ENCODE data around the gene CLIC1.

DNA sequence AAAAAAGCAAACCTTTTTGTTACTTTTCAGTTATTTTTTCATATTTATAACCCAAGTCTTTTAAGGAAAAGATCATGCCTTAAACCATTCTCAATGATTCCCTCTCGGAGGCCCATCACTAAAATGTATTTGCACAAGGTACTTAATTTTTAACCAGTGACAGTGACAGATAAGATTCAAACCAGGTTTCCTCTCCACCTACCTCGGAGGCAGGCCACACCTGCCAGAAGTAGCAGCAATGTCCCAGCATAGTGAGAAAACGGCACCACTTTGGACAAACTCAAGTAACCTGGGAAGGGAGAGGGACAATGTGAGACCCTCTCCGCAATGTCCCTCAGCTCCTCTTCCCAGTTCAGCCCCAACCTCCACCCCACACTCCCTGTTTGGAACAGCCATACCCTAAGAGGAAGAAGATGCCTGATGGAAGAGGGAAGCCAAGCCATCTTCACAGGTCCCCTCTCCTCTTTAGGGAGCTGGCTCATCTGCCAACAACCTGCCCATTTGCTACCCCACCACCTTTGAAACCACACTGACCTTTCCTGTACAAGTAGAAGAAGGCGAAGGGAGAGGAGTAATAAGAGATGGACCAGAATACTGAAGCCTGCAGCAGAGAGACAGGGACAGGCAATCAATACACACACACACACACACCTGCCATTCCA, 35.5 kb downstream of the CLIC1 start:
- TF ChIP-seq CTCF (IDR thresholded peaks at IDR 0.05 in 8 of 11, conservative IDR thresholded peaks at IDR 0.05 in 3 of 11) = no peak
- no peak for TF ChIP-seq POLR2A (IDR thresholded peaks at IDR 0.05)
